ENCODE results near the gene MACROH2A1.

The MACROH2A1 gene

DNA sequence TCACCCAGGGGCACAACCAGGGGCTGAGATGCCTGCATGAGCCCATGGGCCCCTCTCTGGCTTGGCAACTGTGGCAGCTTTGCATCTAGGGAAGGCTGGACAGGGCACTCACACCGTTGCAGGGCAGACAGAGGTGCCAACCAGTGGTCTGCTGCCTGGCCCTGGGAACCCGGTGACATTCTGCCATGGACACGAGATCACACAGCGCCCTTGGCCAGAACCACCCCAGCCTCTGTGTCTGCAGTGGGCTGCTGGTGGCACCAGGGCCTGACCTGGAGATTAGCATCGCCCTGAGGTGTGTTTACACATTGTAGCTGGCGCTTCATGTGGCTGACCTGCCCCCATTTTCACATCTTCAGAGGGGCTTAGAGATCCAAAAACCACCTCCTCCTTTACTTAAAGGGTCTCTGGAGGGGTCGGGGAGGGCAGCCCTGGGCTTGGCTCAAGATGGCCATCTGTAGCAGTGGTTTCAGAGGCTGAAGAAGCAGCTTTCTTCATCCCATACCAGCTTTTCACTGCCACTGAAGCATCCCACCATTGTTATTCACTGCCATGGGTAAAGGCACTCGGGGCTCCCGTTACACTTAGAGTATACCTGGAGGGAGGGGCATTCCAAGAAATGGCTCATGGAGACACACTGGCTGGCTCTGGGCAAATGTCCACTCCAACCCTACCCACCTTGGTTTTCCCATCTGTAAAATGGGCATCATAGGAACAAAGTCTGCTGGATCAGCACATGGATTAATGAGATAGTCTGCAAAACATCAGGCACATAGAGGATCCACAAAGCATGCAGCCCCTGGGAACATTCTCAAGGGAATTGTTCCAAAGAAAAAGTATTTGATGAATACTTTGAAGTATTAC lies 36.7 kb upstream of the MACROH2A1 start:
- no peak for DNase-seq

GRCh38 chr5:135434591-135435466 lies 35.8 kb upstream of the MACROH2A1 start:
- no peak for DNase-seq

- no peak for DNase-seq
These were observed 34.8 kb upstream of the MACROH2A1 start for GRCh38 chr5:135433681-135434426.

DNA sequence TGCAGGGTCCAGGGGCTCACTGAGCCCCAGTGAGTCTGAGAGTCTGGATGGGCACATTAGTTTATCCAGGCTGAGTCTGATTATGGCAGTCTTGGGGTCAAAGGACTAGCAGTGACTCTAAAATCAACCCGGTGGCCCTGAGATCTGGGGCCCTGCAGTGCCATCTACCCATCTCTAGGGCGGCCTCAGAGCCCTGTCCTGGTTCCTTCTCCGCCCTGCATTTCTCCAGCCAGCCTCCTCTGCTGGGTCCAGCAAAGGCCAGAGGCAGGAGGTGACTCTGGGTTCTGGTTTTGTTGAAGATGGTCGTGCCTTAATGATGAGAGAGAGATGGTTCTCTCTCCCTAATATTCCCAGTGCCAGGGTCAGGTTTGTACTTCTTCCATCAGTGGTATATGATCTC lies 33.1 kb upstream of the MACROH2A1 start:
- DNase-seq = no peak

DNA sequence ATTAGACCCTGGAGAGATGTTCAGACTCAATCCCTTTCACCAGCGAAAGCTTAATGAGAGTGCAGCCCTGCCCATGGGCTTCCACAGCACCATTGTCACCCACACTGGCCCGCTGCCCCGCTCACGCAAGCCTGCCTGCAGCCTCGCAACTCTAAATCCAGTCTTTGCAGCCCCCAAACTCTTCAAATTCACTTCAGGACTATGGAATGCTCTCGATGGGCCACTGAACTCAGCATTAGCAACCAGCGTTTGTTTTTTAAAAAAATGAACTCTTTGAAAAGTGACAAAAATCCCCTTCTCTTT lies 31.1 kb upstream of the MACROH2A1 start:
- DNase-seq = no peak

DNA sequence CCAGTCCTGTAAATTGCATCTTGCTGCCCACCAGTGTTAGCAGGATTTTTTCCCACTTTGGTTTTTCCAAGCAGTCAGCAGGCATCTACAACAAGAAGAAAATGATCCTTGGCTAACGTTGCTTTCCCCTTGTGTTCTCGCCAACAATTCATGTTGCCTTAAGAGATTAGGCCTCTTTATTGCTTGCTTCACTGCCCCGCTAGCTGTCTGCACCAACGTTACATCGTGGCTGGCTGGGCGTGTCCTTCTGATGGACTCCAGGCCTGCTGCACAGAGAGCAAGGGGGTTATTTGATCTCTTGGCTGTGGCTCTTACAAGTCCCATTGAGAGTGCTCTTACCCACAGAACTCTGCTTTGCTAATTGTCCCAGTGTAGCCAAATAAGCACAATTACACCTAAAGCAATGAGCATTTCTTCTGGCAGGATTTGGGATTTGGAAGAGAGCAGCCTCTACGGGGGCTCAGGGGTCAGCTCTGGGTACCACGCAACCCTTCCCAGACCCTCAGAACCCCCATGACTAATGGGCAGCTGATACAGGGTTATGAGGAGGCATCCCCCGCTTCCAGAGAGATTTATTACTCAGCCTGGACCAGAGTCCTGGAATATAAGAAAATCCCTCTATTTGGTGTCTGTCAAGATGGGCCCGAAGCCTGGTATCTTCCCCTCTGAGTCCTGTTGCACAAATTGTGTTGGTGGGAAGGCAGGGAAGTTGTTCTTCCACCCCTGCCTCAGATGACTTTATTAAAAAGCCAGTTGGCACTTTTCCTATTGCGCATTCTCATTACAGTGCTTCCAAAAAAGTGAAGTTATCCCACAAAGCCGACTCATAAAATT lies 30.5 kb upstream of the MACROH2A1 start:
- no peak for DNase-seq

DNA sequence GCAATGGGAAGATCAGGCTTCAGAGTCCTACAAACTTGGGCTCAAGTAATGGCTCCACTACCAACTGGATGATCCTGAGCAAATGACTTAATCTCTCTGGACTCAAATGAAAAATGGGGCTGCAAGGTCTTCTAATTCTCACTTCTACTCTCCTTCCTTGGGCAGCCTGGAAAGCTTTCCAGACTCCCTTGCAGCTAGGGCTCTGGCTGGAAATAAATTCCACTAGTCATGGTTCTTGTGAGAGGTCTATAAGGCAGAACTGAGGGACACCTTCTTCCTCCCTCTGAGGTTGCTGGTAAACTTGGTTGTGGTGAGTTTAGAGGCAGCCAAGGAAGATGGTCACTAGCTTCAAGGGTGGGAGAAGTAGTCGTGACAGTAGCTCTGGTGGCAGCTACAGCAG lies 29.6 kb upstream of the MACROH2A1 start:
- no peak for DNase-seq

GRCh38 chr5:135426102-135427082 lies 27.4 kb upstream of the MACROH2A1 start:
- no peak for DNase-seq

DNA sequence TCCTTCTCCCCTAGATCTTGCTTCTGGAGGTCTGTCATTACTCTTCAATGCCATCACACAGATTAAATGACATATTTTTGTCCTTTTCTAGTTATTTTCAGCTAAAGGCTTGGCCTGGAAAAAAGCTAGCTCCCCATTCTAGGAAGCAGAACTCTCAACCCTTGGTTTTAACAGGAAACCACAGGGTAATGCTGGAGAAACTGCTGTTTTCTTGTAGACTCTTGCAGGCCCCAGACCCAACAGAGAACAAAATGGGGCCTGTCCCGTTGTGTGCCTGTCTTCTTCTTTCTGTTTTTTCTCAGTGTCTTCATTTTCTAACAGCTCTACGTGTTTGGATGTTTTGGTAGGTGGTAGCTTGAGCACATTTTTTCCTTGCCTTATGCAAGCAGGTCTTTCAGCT lies 26.6 kb upstream of the MACROH2A1 start:
- DNase-seq = no peak

DNA sequence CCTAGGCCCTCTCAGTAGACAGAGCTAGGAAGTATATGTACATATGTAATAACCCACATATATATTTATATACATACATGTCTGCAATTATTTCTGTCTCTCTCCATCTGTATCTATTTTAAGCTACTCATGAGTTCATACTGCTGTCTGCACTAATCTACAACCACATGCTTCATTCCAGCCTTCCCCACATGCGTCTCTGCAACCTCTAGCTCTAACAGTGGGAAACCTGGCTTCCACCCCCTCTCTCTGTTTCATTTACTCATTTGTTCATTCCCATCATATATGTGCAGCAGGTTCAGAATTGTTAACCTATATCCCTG lies 24.8 kb upstream of the MACROH2A1 start:
- no peak for DNase-seq

DNA sequence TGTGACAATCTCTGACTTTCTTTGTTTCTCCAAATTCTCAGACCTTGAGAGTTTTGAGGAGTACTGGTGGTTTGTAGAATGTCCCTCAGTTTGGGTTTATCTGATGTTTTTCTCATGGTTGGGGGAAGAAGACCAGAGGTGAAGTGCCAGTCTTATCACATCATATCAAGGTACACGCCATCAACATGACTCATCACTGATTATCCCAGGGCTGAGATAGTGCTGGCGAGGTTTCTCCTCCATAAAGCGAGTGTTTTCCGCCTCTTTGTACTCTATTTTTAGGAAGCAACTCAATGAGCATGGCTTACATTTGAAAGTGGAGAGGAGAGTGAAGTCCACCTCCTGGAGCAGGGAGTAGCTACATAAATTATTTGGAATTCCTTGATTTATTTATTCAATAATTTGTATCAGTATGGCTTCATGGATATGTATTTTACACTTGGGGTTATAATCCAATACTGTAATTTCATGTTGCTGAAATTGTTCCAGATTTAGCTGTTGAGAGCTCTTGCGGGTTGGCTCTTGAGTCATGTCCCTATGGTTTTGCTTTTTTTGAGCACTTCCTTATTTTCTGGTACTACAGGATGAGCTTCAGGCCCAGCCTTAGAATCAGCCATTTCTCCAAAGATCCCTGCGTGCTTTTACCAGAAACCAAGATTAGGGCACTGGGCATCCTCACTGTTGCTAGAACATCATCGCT lies 24.3 kb upstream of the MACROH2A1 start:
- no peak for DNase-seq

DNA sequence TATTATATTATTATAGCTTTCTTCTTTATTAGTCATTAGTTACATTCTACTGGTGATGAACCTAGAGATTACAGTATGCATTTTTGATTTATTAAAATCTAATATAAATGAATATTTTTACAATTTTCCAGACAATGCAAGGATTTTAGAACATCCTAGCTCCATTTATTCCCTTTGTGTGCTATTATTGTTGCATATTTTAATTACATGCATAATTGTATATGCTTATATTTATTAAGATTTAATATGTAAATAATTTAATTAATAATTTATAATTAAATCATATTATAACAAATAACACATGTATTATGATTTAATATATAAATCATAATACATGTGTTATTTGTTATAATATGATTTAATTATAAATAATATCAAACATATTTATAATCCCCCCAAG lies 23.4 kb upstream of the MACROH2A1 start:
- no peak for DNase-seq

- DNase-seq = no peak
These were observed 18.1 kb upstream of the MACROH2A1 start for GRCh38 chr5:135417083-135417482.

- DNase-seq = no peak
These were observed 6.1 kb upstream of the MACROH2A1 start for GRCh38 chr5:135405082-135405481.

DNA sequence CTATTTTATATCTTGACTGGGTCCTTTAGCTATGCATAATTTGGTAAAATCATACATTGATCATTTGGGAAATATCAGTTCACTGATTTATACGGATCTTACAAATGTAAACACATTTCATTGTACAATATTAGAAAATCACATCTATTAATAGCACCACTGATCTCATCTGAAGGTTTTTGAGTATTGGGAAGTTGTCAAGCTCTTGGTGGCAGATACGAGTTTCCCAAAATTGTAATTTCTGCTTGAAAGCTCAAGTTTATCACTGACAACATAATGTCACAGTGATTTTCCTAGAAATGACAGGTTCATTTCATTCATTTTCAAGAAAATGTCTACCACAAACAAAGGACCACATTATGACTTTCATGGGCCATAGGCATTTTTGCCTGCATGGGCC lies 3.0 kb upstream of the MACROH2A1 start:
- DNase-seq = no peak

DNA sequence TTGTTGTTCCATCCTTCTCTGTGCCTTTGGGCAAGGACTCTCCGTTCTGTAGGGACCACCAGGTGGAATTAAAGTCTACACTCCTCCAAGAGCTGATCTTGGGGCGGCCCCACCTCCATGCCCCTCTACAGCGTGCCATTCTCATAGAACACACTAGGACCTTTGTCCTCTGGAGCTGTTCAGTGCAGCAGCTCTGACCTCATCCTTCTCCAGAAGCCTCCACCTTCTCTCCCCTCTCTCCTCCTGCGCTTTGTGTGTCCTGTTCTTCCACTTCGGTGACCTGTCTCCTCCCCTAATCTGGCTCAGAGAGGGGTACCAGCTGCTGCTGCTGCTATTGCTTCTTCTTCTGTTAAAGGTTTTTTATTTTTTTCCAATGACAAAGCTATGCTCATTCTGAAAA lies 1.8 kb upstream of the MACROH2A1 start:
- DNase-seq = no peak

DNA sequence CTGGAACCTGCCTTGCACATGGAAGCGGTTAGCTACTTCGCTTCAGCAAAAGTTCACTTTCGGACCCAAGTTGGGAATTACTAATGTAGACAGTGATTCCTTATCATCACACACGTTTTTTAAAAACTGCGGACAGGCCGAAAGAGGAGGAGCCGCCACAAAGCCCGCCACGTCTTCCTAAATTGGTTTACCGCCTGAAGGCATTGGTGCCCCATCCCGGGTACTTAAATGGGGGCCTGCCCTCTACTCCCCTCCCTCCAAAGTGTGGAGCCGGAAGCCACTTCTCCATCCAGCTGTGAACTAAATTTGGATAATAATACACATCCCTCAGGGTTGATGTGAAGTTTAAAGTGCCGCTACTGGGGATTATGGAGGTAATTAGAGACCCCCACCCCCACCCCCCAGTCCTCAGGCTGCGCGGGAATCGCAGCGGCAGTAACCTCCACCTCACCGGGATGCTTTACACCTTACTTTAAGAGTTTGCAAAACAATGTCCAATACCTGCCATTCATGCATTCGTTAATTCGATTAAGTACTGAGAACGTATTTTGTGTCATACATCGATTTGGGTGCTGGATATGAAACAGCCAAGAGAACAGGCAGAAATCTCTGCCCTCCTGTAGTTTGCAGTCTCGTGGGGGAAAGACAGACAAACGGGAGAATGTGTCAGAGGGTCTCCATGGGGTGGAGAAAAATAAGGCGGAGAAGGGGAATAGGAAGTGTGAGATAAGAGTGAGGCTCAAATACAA lies 937 bp upstream of the MACROH2A1 start:
- DNase-seq = no peak

DNA sequence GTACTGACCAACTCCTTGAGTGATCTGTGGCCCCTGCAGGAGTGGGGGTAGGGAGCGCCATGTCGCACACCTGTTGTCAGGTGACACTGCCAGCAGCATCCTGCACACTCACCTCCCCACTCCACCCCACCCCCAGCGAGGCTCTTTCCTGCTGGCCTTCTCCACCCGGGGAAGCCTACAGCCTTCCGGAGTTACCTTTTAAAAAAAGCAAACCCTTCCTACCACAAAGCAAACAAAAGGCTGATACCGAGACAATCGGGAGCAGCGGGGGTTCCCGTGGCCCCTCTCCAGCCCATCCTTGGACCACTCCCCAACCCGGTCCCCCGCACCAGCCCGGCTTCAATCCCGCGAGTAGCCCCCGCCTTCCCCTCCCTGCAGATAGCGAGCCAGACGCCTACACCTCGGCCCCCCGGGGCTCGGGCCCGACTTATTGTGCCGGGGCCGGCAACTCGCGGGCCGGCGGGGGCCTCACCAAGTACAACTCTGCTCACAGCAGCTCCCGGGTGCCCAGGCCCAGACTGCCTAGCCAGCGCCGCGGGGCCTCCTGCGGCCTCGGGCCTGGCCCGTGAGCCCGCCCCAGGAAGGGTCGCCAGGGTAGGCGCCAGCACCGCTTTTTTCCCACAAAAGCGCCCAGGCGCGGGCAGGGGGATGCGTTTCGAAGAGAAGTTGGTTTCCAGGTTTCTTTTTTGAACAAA lies 724 bp downstream of the MACROH2A1 start:
- DNase-seq = peak; percentile 35

GRCh38 chr5:135397084-135397483 lies 1.9 kb downstream of the MACROH2A1 start:
- no peak for DNase-seq
